ENCODE data around the gene IAH1.

GRCh38 chr2:9462886-9463697, 11.3 kb upstream of the IAH1 start:
- TF ChIP-seq CTCF (conservative IDR thresholded peaks at IDR 0.05; ENCODE audit: low read depth in 2 of 2) = no peak
- TF ChIP-seq EZH2 (IDR thresholded peaks at IDR 0.05; ENCODE audit: low read depth, unreplicated experiment) = no peak
- no peak for TF ChIP-seq REST (IDR thresholded peaks at IDR 0.05; ENCODE audit: unreplicated experiment)
- TF ChIP-seq EZH2phosphoT487 (IDR thresholded peaks at IDR 0.05; ENCODE audit: unreplicated experiment) = no peak
